ENCODE measurements around the gene RRM2. TPM values are rescaled to one million over a fixed set of nuclear protein-coding genes. Genes with fewer than 3 reads are reported as not detected.

The RRM2 gene
- total RNA-seq, 2 donors from 2014 or later, result 1.9 to 6.1 TPM

- intact Hi-C loops (cut with DNase I), result no loop called here
- H3K4me3 ChIP-seq, result no peak overlapping the region
- H3K9me3 ChIP-seq, result no peaks in the 10 kb centered on the region
- no peak overlapping the region for H3K27ac ChIP-seq
- TF ChIP-seq POLR2A (IDR thresholded peaks at IDR 0.05) (no peak), CTCF (IDR thresholded peaks at IDR 0.05) (no peak), POLR2AphosphoS5 (IDR thresholded peaks at IDR 0.05) (no peak)
- H3K4me1 ChIP-seq (replicated peaks), result no peaks in the 10 kb centered on the region
- no peak for DNase-seq (ENCODE audit: low spot score)
- H3K36me3 ChIP-seq, result no peaks in the 10 kb centered on the region
- no peaks in the 10 kb centered on the region for H3K27me3 ChIP-seq (replicated peaks; ENCODE audit: insufficient read depth)
- 89% methylated on average over 7 of the region's 7 CpGs for WGBS
Measured at GRCh38 chr2:10178751-10179150, 56.2 kb downstream of the RRM2 start.

- TF ChIP-seq CTCF (IDR thresholded peaks at IDR 0.05), result no peak
- no peak for TF ChIP-seq POLR2AphosphoS5 (IDR thresholded peaks at IDR 0.05)
- no peak for TF ChIP-seq POLR2A (IDR thresholded peaks at IDR 0.05)
- no peaks in the 10 kb centered on the region for H3K27me3 ChIP-seq (replicated peaks; ENCODE audit: insufficient read depth)
- H3K4me1 ChIP-seq (replicated peaks), result no peaks in the 10 kb centered on the region
- intact Hi-C loops (cut with DNase I), result no loop called here
- H3K4me3 ChIP-seq, result no peak overlapping the region
- no peak overlapping the region for H3K27ac ChIP-seq
- no peaks in the 10 kb centered on the region for H3K36me3 ChIP-seq
- DNase-seq (ENCODE audit: low spot score), result no peak
- WGBS, result 57% methylated on average over 3 of the region's 3 CpGs
- no peaks in the 10 kb centered on the region for H3K9me3 ChIP-seq
Measured at GRCh38 chr2:10179422-10179821, 56.9 kb downstream of the RRM2 start.

GRCh38 chr2:10180229-10180628, 57.7 kb downstream of the RRM2 start:
- Histone ChIP-seq H3K9me3 (no peaks in the 10 kb centered on the region), H3K4me1 (replicated peaks) (no peaks in the 10 kb centered on the region), H3K27me3 (replicated peaks; ENCODE audit: insufficient read depth) (no peaks in the 10 kb centered on the region), H3K36me3 (no peaks in the 10 kb centered on the region), H3K4me3 (no peak overlapping the region), H3K27ac (no peak overlapping the region)
- no peak for DNase-seq (ENCODE audit: low spot score)
- intact Hi-C loops (cut with DNase I), result no loop called here
- WGBS, result 78% methylated on average over 7 of the region's 7 CpGs
- TF ChIP-seq POLR2A (IDR thresholded peaks at IDR 0.05) (no peak), CTCF (IDR thresholded peaks at IDR 0.05) (no peak), POLR2AphosphoS5 (IDR thresholded peaks at IDR 0.05) (no peak)

Small RNA genes lying within 50 kb of the gene (small RNA-seq; reads per million reads assigned to genes)
- 0 reads per million in 2 donors for gene RF00410
- 0 reads per million in 2 donors for gene RF00568

Other genes starting within 250 kb of the RRM2 start
- gene GRHL1, start 171.0 kb upstream of the RRM2 start, total RNA-seq, result 10 to 100 TPM; 25.7 to 31.8 TPM
- gene KLF11, start 79.2 kb upstream of the RRM2 start, total RNA-seq, result 10 to 100 TPM in 1 of 2 donors, 1 to 10 TPM in 1; 4.3 to 37.9 TPM
- gene CYS1, start 42.3 kb upstream of the RRM2 start, total RNA-seq, result 1 to 10 TPM; 1.5 to 5.2 TPM
- 100 to 1,000 TPM in 1 of 2 donors, 10 to 100 TPM in 1; 22.5 to 203 TPM for gene HPCAL1, start 180.2 kb downstream of the RRM2 start, total RNA-seq